ENCODE data around the gene SLC35B2. TPM values are rescaled to one million over a fixed set of nuclear protein-coding genes. Genes with fewer than 3 reads are reported as not detected.
A peak's percentile ranks its signal among the peaks of the same experiment; 100 is the strongest.

SLC35B2 gene
- total and polyA plus RNA-seq, 9 of the 15 experiments (the other 6 are each of a cell fraction or from before 2014, with no cell fraction given), result 14.5 to 59.1 (median 47.1) TPM

DNA sequence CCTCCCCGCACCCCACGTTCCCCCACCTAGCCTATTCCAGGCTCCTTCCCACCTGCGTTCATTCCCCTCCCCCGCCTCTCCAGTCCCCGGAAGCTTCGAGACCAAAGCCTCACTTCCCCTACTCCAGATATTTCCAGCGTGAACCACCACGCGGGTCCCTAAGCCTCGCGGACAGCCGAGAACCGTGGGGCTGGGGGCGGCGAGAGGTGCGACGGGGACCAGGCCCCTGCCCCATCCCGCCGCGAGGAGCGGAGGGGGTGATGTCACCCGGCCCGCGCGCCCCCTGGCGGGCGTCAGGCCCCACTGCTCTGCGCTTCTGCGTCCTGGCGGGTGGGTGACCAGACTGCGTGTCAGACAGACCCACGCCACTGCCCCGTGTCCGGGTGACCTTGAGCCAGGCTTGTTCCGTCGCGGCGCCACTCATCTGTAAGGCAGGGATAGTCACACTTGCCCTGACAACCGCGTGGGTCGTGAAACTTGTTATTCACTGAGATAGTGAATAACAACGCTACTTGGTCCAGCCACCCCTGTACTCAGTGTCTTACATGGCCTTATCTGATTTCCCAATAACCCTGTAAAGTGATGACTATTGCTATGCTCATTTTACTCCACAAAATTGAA, 19.4 kb downstream of the SLC35B2 start (continued):
- TF ChIP-seq, protein P1, sequence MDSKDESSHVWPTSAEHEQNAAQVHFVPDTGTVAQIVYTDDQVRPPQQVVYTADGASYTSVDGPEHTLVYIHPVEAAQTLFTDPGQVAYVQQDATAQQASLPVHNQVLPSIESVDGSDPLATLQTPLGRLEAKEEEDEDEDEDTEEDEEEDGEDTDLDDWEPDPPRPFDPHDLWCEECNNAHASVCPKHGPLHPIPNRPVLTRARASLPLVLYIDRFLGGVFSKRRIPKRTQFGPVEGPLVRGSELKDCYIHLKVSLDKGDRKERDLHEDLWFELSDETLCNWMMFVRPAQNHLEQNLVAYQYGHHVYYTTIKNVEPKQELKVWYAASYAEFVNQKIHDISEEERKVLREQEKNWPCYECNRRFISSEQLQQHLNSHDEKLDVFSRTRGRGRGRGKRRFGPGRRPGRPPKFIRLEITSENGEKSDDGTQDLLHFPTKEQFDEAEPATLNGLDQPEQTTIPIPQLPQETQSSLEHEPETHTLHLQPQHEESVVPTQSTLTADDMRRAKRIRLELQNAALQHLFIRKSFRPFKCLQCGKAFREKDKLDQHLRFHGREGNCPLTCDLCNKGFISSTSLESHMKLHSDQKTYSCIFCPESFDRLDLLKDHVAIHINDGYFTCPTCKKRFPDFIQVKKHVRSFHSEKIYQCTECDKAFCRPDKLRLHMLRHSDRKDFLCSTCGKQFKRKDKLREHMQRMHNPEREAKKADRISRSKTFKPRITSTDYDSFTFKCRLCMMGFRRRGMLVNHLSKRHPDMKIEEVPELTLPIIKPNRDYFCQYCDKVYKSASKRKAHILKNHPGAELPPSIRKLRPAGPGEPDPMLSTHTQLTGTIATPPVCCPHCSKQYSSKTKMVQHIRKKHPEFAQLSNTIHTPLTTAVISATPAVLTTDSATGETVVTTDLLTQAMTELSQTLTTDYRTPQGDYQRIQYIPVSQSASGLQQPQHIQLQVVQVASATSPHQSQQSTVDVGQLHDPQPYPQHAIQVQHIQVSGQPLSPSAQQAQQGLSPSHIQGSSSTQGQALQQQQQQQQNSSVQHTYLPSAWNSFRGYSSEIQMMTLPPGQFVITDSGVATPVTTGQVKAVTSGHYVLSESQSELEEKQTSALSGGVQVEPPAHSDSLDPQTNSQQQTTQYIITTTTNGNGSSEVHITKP (IDR thresholded peaks at IDR 0.05; ENCODE audit: partially characterized antibody), result peak; percentile 82
- peak; percentile 53 for TF ChIP-seq TCF3 (CRISPR knock-in tag; IDR thresholded peaks at IDR 0.05)
- no peak for TF ChIP-seq STAG1 (CRISPR knock-in tag; IDR thresholded peaks at IDR 0.05; ENCODE audit: borderline replicate concordance)
- TF ChIP-seq, protein P2, sequence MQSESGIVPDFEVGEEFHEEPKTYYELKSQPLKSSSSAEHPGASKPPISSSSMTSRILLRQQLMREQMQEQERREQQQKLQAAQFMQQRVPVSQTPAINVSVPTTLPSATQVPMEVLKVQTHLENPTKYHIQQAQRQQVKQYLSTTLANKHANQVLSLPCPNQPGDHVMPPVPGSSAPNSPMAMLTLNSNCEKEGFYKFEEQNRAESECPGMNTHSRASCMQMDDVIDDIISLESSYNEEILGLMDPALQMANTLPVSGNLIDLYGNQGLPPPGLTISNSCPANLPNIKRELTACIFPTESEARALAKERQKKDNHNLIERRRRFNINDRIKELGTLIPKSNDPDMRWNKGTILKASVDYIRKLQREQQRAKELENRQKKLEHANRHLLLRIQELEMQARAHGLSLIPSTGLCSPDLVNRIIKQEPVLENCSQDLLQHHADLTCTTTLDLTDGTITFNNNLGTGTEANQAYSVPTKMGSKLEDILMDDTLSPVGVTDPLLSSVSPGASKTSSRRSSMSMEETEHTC (IDR thresholded peaks at IDR 0.05), result 0 out of 2 replicates have a peak, but pooled peaks have one; percentile 8
- TF ChIP-seq, protein P3, sequence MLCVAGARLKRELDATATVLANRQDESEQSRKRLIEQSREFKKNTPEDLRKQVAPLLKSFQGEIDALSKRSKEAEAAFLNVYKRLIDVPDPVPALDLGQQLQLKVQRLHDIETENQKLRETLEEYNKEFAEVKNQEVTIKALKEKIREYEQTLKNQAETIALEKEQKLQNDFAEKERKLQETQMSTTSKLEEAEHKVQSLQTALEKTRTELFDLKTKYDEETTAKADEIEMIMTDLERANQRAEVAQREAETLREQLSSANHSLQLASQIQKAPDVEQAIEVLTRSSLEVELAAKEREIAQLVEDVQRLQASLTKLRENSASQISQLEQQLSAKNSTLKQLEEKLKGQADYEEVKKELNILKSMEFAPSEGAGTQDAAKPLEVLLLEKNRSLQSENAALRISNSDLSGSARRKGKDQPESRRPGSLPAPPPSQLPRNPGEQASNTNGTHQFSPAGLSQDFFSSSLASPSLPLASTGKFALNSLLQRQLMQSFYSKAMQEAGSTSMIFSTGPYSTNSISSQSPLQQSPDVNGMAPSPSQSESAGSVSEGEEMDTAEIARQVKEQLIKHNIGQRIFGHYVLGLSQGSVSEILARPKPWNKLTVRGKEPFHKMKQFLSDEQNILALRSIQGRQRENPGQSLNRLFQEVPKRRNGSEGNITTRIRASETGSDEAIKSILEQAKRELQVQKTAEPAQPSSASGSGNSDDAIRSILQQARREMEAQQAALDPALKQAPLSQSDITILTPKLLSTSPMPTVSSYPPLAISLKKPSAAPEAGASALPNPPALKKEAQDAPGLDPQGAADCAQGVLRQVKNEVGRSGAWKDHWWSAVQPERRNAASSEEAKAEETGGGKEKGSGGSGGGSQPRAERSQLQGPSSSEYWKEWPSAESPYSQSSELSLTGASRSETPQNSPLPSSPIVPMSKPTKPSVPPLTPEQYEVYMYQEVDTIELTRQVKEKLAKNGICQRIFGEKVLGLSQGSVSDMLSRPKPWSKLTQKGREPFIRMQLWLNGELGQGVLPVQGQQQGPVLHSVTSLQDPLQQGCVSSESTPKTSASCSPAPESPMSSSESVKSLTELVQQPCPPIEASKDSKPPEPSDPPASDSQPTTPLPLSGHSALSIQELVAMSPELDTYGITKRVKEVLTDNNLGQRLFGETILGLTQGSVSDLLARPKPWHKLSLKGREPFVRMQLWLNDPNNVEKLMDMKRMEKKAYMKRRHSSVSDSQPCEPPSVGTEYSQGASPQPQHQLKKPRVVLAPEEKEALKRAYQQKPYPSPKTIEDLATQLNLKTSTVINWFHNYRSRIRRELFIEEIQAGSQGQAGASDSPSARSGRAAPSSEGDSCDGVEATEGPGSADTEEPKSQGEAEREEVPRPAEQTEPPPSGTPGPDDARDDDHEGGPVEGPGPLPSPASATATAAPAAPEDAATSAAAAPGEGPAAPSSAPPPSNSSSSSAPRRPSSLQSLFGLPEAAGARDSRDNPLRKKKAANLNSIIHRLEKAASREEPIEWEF (CRISPR knock-in tag; IDR thresholded peaks at IDR 0.05), result no peak
- TF ChIP-seq KLF16 (IDR thresholded peaks at IDR 0.05), result 0 out of 2 replicates have a peak, but pooled peaks have one; percentile 4
- TF ChIP-seq CBX5 (IDR thresholded peaks at IDR 0.05; ENCODE audit: borderline replicate concordance, low read depth), result 0 out of 2 replicates have a peak, but pooled peaks have one; percentile 19
- TF ChIP-seq MAFG (tag; conservative IDR thresholded peaks at IDR 0.05), result no peak
- peak; percentile 82 for TF ChIP-seq CREB1 (IDR thresholded peaks at IDR 0.05)
- peak; percentile 90 for TF ChIP-seq CREB1 (CRISPR knock-in tag; IDR thresholded peaks at IDR 0.05)
- peak; percentile 85 for TF ChIP-seq RBFOX2 (IDR thresholded peaks at IDR 0.05; ENCODE audit: low read depth, low read length)
- TF ChIP-seq CHD1 (IDR thresholded peaks at IDR 0.05; ENCODE audit: low read length), result no peak
- no peak for TF ChIP-seq ZNF224 (CRISPR knock-in tag; IDR thresholded peaks at IDR 0.05)
- TF ChIP-seq SREBF1 (IDR thresholded peaks at IDR 0.05; ENCODE audit: borderline replicate concordance, low read depth, low read length), result no peak
- TF ChIP-seq SIN3B (IDR thresholded peaks at IDR 0.05; ENCODE audit: low read depth), result peak; percentile 56; the same call in 1 of the 2 replicates
- TF ChIP-seq, protein P4, sequence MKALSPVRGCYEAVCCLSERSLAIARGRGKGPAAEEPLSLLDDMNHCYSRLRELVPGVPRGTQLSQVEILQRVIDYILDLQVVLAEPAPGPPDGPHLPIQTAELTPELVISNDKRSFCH (CRISPR knock-in tag; IDR thresholded peaks at IDR 0.05), result no peak
- TF ChIP-seq, protein P4 (tag; IDR thresholded peaks at IDR 0.05), result peak; percentile 93

All from K562 (cell line).